ENCODE data around the gene UFD1.

Gene UFD1

DNA sequence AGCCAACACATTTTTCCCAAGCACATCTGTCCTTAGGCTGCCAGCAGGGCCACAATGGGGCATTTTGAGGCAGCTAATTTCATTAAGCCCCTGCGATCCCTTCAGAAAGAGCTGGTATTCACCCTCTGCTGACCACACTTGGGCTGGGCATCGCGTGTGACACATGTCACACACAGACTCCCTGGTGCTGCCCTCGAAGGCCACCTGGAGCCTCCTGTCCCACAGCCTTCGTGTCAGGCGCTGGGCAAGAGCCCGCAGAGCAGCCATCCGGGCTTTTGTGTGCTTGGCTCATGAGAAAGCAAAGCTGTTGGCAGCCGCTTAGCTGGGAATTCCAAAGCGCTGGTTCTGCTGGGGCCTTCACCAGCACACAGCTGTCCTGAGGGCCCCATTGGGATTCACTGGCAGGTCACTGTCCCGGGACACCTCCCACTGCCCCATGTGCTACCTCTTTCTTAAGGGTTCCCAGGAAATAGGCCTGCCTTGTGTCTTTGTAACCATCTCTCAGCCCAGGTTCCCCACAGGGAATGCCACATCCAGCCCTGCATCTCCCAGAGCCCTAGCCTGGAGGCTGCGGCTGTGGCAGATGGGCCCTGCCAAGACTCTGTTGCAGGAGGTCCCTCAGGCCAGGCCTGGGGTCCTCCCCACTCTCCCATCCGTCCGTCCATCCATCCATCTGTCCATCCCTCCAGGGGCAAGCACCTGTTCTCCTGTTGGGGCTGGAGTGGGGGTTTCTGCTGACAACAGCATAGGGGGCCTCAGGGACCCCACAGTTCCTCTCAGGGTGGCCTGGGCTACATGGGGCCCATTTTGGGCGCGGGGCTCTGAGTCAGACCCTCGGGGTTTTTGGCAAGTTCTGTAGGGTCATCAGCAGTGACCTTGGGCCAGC is 40.3 kb upstream of the UFD1 start:
- no peak overlapping the region for H3K27ac ChIP-seq (ENCODE audit: poor library complexity, severe bottlenecking)
- DNase-seq (ENCODE audit: low spot score) (no peak), ATAC-seq (ENCODE audit: low read depth) (no peak)
- H3K9me3 ChIP-seq (ENCODE audit: severe bottlenecking), result no peaks in the 10 kb centered on the region
- H3K36me3 ChIP-seq (ENCODE audit: low read depth), result peaks cover 29% of the 10 kb centered on the region
- H3K4me3 ChIP-seq (ENCODE audit: severe bottlenecking), result no peak overlapping the region
- peaks cover 11% of the 10 kb centered on the region for H3K27me3 ChIP-seq (ENCODE audit: insufficient read depth, poor library complexity, severe bottlenecking)
- TF ChIP-seq, protein P1, sequence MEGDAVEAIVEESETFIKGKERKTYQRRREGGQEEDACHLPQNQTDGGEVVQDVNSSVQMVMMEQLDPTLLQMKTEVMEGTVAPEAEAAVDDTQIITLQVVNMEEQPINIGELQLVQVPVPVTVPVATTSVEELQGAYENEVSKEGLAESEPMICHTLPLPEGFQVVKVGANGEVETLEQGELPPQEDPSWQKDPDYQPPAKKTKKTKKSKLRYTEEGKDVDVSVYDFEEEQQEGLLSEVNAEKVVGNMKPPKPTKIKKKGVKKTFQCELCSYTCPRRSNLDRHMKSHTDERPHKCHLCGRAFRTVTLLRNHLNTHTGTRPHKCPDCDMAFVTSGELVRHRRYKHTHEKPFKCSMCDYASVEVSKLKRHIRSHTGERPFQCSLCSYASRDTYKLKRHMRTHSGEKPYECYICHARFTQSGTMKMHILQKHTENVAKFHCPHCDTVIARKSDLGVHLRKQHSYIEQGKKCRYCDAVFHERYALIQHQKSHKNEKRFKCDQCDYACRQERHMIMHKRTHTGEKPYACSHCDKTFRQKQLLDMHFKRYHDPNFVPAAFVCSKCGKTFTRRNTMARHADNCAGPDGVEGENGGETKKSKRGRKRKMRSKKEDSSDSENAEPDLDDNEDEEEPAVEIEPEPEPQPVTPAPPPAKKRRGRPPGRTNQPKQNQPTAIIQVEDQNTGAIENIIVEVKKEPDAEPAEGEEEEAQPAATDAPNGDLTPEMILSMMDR (IDR thresholded peaks at IDR 0.05; ENCODE audit: poor library complexity, severe bottlenecking), result no peak
- H3K4me1 ChIP-seq (ENCODE audit: insufficient read depth, poor library complexity, severe bottlenecking), result no peaks in the 10 kb centered on the region

DNA sequence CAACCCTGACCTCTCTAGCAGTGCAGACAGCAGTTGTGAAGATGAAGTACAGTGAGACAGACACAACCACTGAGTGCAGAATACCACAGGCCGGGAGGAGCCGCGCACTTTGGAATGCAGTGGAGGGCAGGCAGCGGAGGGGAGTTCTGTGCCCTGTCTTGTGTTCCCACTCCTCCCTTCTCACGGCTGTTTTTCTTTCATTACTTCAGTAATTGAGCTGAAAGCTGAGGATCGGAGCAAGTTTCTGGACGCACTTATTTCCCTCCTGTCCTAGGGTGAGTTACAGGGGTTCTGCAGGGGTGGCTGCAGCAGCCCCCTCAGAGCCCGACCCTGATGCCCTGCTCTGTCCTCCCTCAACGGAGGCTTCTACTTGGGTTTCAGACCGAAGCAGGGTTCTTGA is 39.6 kb upstream of the UFD1 start:
- TF ChIP-seq, protein P1 (IDR thresholded peaks at IDR 0.05; ENCODE audit: poor library complexity, severe bottlenecking), result no peak
- Histone ChIP-seq H3K27ac (ENCODE audit: poor library complexity, severe bottlenecking) (no peak overlapping the region), H3K9me3 (ENCODE audit: severe bottlenecking) (no peaks in the 10 kb centered on the region), H3K27me3 (ENCODE audit: insufficient read depth, poor library complexity, severe bottlenecking) (peaks cover 6% of the 10 kb centered on the region), H3K4me3 (ENCODE audit: severe bottlenecking) (no peak overlapping the region), H3K36me3 (ENCODE audit: low read depth) (peaks cover 35% of the 10 kb centered on the region), H3K4me1 (ENCODE audit: insufficient read depth, poor library complexity, severe bottlenecking) (no peaks in the 10 kb centered on the region)
- DNase-seq (ENCODE audit: low spot score) (no peak), ATAC-seq (ENCODE audit: low read depth) (no peak)

DNA sequence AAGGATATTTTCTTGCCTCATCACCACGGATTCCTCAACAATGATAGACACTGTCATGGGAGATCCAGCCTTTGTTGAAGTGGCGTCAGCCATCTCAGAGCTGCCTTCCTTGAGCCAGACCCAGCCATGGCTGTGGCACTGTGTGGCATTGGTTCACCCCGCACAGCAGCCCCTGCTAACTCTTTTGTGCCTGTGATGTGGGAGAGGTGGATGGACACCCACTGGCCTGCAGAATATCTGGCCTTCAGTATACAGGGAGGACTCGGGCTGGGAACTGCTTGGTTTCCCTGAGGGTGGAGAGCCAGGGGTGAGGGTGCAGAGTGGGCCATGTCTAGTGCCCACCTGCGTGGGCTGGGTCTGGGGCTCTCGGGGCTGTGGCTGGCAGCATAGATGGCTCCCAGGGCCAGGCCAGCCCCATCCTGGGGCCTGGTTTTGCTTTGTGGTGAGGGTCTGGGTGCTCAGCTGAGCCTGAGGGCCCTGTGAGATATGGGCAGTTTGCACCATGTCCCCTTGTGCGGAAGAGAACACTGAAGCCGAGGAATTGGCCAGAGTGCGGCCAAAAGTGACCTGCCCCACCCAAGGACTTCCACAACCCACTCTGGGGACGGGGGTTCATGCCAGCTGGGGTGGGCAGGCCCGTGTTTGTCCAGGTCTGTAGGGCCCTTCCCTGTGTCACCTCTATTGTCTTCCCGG is 39.1 kb upstream of the UFD1 start:
- TF ChIP-seq, protein P1 (IDR thresholded peaks at IDR 0.05; ENCODE audit: poor library complexity, severe bottlenecking), result no peak
- H3K4me3 ChIP-seq (ENCODE audit: severe bottlenecking), result no peak overlapping the region
- H3K9me3 ChIP-seq (ENCODE audit: severe bottlenecking), result no peaks in the 10 kb centered on the region
- no peaks in the 10 kb centered on the region for H3K4me1 ChIP-seq (ENCODE audit: insufficient read depth, poor library complexity, severe bottlenecking)
- H3K27ac ChIP-seq (ENCODE audit: poor library complexity, severe bottlenecking), result no peak overlapping the region
- no peak for ATAC-seq (ENCODE audit: low read depth)
- peaks cover under 1% of the 10 kb centered on the region for H3K27me3 ChIP-seq (ENCODE audit: insufficient read depth, poor library complexity, severe bottlenecking)
- H3K36me3 ChIP-seq (ENCODE audit: low read depth), result peaks cover 41% of the 10 kb centered on the region
- no peak for DNase-seq (ENCODE audit: low spot score)

DNA sequence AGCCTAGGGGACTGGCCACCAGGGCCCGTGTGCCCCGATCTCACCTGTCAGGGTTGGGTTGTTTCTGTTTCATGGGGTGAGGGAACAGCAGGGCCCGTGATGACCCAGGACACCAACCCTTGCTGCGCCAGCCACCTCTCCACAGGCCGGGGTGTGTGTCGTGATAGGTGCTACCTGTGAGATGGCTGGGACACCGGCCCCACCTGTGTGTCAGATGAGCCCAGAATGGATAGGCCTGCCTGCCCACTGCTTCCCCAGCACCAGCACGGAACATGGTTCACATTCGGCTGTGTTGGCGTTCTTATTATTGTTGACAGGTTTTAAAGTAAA is 38.1 kb upstream of the UFD1 start:
- no peak for DNase-seq (ENCODE audit: low spot score)
- H3K4me1 ChIP-seq (ENCODE audit: insufficient read depth, poor library complexity, severe bottlenecking), result no peaks in the 10 kb centered on the region
- no peak for ATAC-seq (ENCODE audit: low read depth)
- no peak overlapping the region for H3K27ac ChIP-seq (ENCODE audit: poor library complexity, severe bottlenecking)
- no peak overlapping the region for H3K4me3 ChIP-seq (ENCODE audit: severe bottlenecking)
- H3K27me3 ChIP-seq (ENCODE audit: insufficient read depth, poor library complexity, severe bottlenecking), result no peaks in the 10 kb centered on the region
- peaks cover 50% of the 10 kb centered on the region for H3K36me3 ChIP-seq (ENCODE audit: low read depth)
- peaks cover 2% of the 10 kb centered on the region for H3K9me3 ChIP-seq (ENCODE audit: severe bottlenecking)
- TF ChIP-seq, protein P1 (IDR thresholded peaks at IDR 0.05; ENCODE audit: poor library complexity, severe bottlenecking), result no peak

All from RWPE2 (cell line).